IMR-90 (cell line): ENCODE measurements around the gene GABBR1.

Source experiments
- CEBPB ChIP-seq: IDR thresholded peaks from 2 replicates; pipeline ENCODE4 v1.6.1; 2012; ENCODE audit warnings: low read depth, low read length, improper control_type of control experiment
- MAZ ChIP-seq: IDR thresholded peaks from 2 replicates; pipeline ENCODE4 v1.6.1; 2012; ENCODE audit warnings: low read depth, mild to moderate bottlenecking, low read length, improper control_type of control experiment, moderate library complexity, borderline replicate concordance
- MXI1 ChIP-seq: IDR thresholded peaks from 2 replicates; pipeline ENCODE4 v1.6.1; 2012; ENCODE audit warnings: low read depth, mild to moderate bottlenecking, low read length, moderate library complexity, borderline replicate concordance
- NFE2L2 ChIP-seq: fragments of 150-350 bp; IDR thresholded peaks from 2 replicates; pipeline ENCODE4 v1.6.1; 2016; ENCODE audit warnings: low read depth, mild to moderate bottlenecking, low read length
- POLR2A ChIP-seq: IDR thresholded peaks from 2 replicates; pipeline ENCODE4 v1.6.1; 2012; ENCODE audit warnings: mild to moderate bottlenecking, low read depth, low read length
- RAD21 ChIP-seq: IDR thresholded peaks from 2 replicates; pipeline ENCODE4 v1.6.1; 2012; ENCODE audit warnings: low read length, improper control_type of control experiment
- RFX5 ChIP-seq: IDR thresholded peaks from 2 replicates; pipeline ENCODE4 v1.8.0; 2012; ENCODE audit warnings: low read depth, mild to moderate bottlenecking, low read length, moderate library complexity
- SMC3 ChIP-seq: fragments of 150-350 bp; IDR thresholded peaks from 2 replicates; pipeline ENCODE4 v1.6.1; 2016; ENCODE audit warnings: low read depth, mild to moderate bottlenecking, antibody characterized with exemption, low read length, moderate library complexity
- TF ChIP-seq, protein P1 (sequence below): conservative IDR thresholded peaks from 2 replicates; pipeline ENCODE4 v1.5.1; 2012; ENCODE audit warnings: mild to moderate bottlenecking, low read depth, low read length, improper control_type of control experiment
- TF ChIP-seq, protein P2 (sequence below): fragments of 150-350 bp; IDR thresholded peaks from 2 replicates; pipeline ENCODE4 v1.6.1; 2017; ENCODE audit warnings: mild to moderate bottlenecking, antibody characterized with exemption, low read length, low read depth

DNA sequence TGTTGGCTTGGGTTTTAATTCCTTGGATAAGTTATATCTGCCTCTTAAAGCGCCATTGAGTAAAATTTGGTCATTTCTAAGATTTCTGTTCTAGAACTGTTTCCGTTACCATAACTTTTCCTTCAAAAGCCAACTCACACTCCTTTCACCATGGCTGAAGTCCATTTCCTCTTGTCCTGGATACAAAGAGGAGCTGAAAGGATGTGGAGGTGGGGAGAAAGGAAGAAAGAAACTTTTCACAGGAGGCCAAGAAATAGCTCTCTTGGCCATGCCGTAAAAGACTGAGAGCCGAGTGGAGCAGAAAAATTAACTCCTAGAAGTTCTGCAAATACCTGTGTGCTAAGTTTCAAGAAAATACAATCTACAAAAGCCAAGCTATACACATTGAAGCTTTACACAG, 21.6 kb downstream of the GABBR1 start:
- no peak for TF ChIP-seq POLR2A
- TF ChIP-seq RAD21: no peak
- TF ChIP-seq, protein P1, sequence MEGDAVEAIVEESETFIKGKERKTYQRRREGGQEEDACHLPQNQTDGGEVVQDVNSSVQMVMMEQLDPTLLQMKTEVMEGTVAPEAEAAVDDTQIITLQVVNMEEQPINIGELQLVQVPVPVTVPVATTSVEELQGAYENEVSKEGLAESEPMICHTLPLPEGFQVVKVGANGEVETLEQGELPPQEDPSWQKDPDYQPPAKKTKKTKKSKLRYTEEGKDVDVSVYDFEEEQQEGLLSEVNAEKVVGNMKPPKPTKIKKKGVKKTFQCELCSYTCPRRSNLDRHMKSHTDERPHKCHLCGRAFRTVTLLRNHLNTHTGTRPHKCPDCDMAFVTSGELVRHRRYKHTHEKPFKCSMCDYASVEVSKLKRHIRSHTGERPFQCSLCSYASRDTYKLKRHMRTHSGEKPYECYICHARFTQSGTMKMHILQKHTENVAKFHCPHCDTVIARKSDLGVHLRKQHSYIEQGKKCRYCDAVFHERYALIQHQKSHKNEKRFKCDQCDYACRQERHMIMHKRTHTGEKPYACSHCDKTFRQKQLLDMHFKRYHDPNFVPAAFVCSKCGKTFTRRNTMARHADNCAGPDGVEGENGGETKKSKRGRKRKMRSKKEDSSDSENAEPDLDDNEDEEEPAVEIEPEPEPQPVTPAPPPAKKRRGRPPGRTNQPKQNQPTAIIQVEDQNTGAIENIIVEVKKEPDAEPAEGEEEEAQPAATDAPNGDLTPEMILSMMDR: no peak
- TF ChIP-seq, protein P2, sequence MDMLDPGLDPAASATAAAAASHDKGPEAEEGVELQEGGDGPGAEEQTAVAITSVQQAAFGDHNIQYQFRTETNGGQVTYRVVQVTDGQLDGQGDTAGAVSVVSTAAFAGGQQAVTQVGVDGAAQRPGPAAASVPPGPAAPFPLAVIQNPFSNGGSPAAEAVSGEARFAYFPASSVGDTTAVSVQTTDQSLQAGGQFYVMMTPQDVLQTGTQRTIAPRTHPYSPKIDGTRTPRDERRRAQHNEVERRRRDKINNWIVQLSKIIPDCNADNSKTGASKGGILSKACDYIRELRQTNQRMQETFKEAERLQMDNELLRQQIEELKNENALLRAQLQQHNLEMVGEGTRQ: no peak
- no peak for TF ChIP-seq SMC3
- TF ChIP-seq MXI1: no peak
- TF ChIP-seq RFX5: no peak
- TF ChIP-seq CEBPB: no peak
- no peak for TF ChIP-seq MAZ
- TF ChIP-seq NFE2L2: no peak
